ENCODE results near the gene UBA1.

The UBA1 gene

GRCh38 chrX:47170861-47171692 is 22.6 kb upstream of the UBA1 start:
- no peak overlapping the region for H3K4me2 ChIP-seq (ENCODE audit: low read length)
- peaks cover 41% of the 10 kb centered on the region for H3K36me3 ChIP-seq (ENCODE audit: control insufficient read depth, low read length)
- no peaks in the 10 kb centered on the region for H3F3A ChIP-seq (ENCODE audit: control insufficient read depth, insufficient read depth)
- TF ChIP-seq CTCF (IDR thresholded peaks at IDR 0.05; ENCODE audit: low read depth, low read length, poor library complexity, severe bottlenecking) (no peak), EZH2phosphoT487 (IDR thresholded peaks at IDR 0.05; ENCODE audit: borderline replicate concordance, low read length) (no peak)
- no peaks in the 10 kb centered on the region for H4K20me1 ChIP-seq (ENCODE audit: control insufficient read depth, insufficient read depth, low read depth, low read length)
- H3K27ac ChIP-seq (ENCODE audit: low read depth, low read length) = no peak overlapping the region
- H3K79me2 ChIP-seq (ENCODE audit: control insufficient read depth, low read length) = peaks cover 9% of the 10 kb centered on the region
- H3K27me3 ChIP-seq (ENCODE audit: control insufficient read depth, low read length) = no peaks in the 10 kb centered on the region
- H3K9me3 ChIP-seq (ENCODE audit: control insufficient read depth, insufficient read depth, low read length) = no peaks in the 10 kb centered on the region
- H3K4me1 ChIP-seq (ENCODE audit: control insufficient read depth, low read length) = no peaks in the 10 kb centered on the region
- no peaks in the 10 kb centered on the region for H3K9me2 ChIP-seq (replicated peaks; ENCODE audit: control insufficient read depth, low read length)
- no peak overlapping the region for H3K4me3 ChIP-seq (ENCODE audit: low read length)

GRCh38 chrX:47171996-47172395 is 21.6 kb upstream of the UBA1 start:
- no peaks in the 10 kb centered on the region for H3K9me3 ChIP-seq (ENCODE audit: control insufficient read depth, insufficient read depth, low read length)
- no peak for TF ChIP-seq EZH2phosphoT487 (IDR thresholded peaks at IDR 0.05; ENCODE audit: borderline replicate concordance, low read length)
- no peak for TF ChIP-seq CTCF (IDR thresholded peaks at IDR 0.05; ENCODE audit: low read depth, low read length, poor library complexity, severe bottlenecking)
- no peak overlapping the region for H3K4me3 ChIP-seq (ENCODE audit: low read length)
- H3K4me2 ChIP-seq (ENCODE audit: low read length) = no peak overlapping the region
- no peaks in the 10 kb centered on the region for H3K9me2 ChIP-seq (replicated peaks; ENCODE audit: control insufficient read depth, low read length)
- H3F3A ChIP-seq (ENCODE audit: control insufficient read depth, insufficient read depth) = no peaks in the 10 kb centered on the region
- H3K79me2 ChIP-seq (ENCODE audit: control insufficient read depth, low read length) = peaks cover 4% of the 10 kb centered on the region
- no peaks in the 10 kb centered on the region for H3K27me3 ChIP-seq (ENCODE audit: control insufficient read depth, low read length)
- no peak overlapping the region for H3K27ac ChIP-seq (ENCODE audit: low read depth, low read length)
- H3K4me1 ChIP-seq (ENCODE audit: control insufficient read depth, low read length) = no peaks in the 10 kb centered on the region
- H4K20me1 ChIP-seq (ENCODE audit: control insufficient read depth, insufficient read depth, low read depth, low read length) = no peaks in the 10 kb centered on the region
- peaks cover 48% of the 10 kb centered on the region for H3K36me3 ChIP-seq (ENCODE audit: control insufficient read depth, low read length)

- Histone ChIP-seq H3K4me2 (ENCODE audit: low read length) (no peak overlapping the region), H3K9me3 (ENCODE audit: control insufficient read depth, insufficient read depth, low read length) (no peaks in the 10 kb centered on the region), H3K27me3 (ENCODE audit: control insufficient read depth, low read length) (no peaks in the 10 kb centered on the region), H3K9me2 (replicated peaks; ENCODE audit: control insufficient read depth, low read length) (no peaks in the 10 kb centered on the region), H4K20me1 (ENCODE audit: control insufficient read depth, insufficient read depth, low read depth, low read length) (no peaks in the 10 kb centered on the region), H3K79me2 (ENCODE audit: control insufficient read depth, low read length) (peaks cover 3% of the 10 kb centered on the region), H3K27ac (ENCODE audit: low read depth, low read length) (no peak overlapping the region), H3K4me3 (ENCODE audit: low read length) (no peak overlapping the region), H3K4me1 (ENCODE audit: control insufficient read depth, low read length) (no peaks in the 10 kb centered on the region), H3K36me3 (ENCODE audit: control insufficient read depth, low read length) (peaks cover 50% of the 10 kb centered on the region), H3F3A (ENCODE audit: control insufficient read depth, insufficient read depth) (no peaks in the 10 kb centered on the region)
- TF ChIP-seq CTCF (IDR thresholded peaks at IDR 0.05; ENCODE audit: low read depth, low read length, poor library complexity, severe bottlenecking) (no peak), EZH2phosphoT487 (IDR thresholded peaks at IDR 0.05; ENCODE audit: borderline replicate concordance, low read length) (no peak)
These were observed 21.1 kb upstream of the UBA1 start for GRCh38 chrX:47172549-47172948.
